ENCODE data around the gene ITGA6.

Gene ITGA6

GRCh38 chr2:172442072-172442895 is 14.9 kb downstream of the ITGA6 start:
- Histone ChIP-seq H3K27me3 (ENCODE audit: control insufficient read depth, insufficient read depth, low read length) (no peaks in the 10 kb centered on the region), H3K4me1 (ENCODE audit: control insufficient read depth, insufficient read depth, low read length) (peaks cover 46% of the 10 kb centered on the region), H3K27ac (ENCODE audit: low read depth, low read length) (peak overlapping the region; percentile 9; the same call in 1 of the 2 replicates), H3K9ac (ENCODE audit: low read length) (peak overlapping the region; percentile 45), H3K9me3 (ENCODE audit: control insufficient read depth, insufficient read depth, low read depth, low read length) (no peaks in the 10 kb centered on the region), H3K4me3 (ENCODE audit: low read depth, low read length) (peak overlapping the region; percentile 13; the same call in 1 of the 2 replicates), H3K36me3 (ENCODE audit: control insufficient read depth, insufficient read depth, low read length) (peaks cover 2% of the 10 kb centered on the region; the same call in 1 of the 2 replicates)

GRCh38 chr2:172445851-172446250 is 18.5 kb downstream of the ITGA6 start:
- H3K36me3 ChIP-seq (ENCODE audit: control insufficient read depth, insufficient read depth, low read length): peaks cover 2% of the 10 kb centered on the region; the same call in 1 of the 2 replicates
- H3K4me1 ChIP-seq (ENCODE audit: control insufficient read depth, insufficient read depth, low read length): peaks cover 39% of the 10 kb centered on the region
- no peaks in the 10 kb centered on the region for H3K9me3 ChIP-seq (ENCODE audit: control insufficient read depth, insufficient read depth, low read depth, low read length)
- H3K4me3 ChIP-seq (ENCODE audit: low read depth, low read length): no peak overlapping the region
- H3K27me3 ChIP-seq (ENCODE audit: control insufficient read depth, insufficient read depth, low read length): no peaks in the 10 kb centered on the region
- H3K27ac ChIP-seq (ENCODE audit: low read depth, low read length): no peak overlapping the region
- H3K9ac ChIP-seq (ENCODE audit: low read length): no peak overlapping the region

GRCh38 chr2:172446474-172447063 is 19.2 kb downstream of the ITGA6 start:
- Histone ChIP-seq H3K36me3 (ENCODE audit: control insufficient read depth, insufficient read depth, low read length) (peaks cover 2% of the 10 kb centered on the region; the same call in 1 of the 2 replicates), H3K4me1 (ENCODE audit: control insufficient read depth, insufficient read depth, low read length) (peaks cover 35% of the 10 kb centered on the region), H3K4me3 (ENCODE audit: low read depth, low read length) (no peak overlapping the region), H3K27me3 (ENCODE audit: control insufficient read depth, insufficient read depth, low read length) (no peaks in the 10 kb centered on the region), H3K9me3 (ENCODE audit: control insufficient read depth, insufficient read depth, low read depth, low read length) (no peaks in the 10 kb centered on the region), H3K9ac (ENCODE audit: low read length) (no peak overlapping the region), H3K27ac (ENCODE audit: low read depth, low read length) (no peak overlapping the region)

- H3K27ac ChIP-seq (ENCODE audit: low read depth, low read length): no peak overlapping the region
These were observed 20.6 kb downstream of the ITGA6 start for GRCh38 chr2:172447811-172448493.

GRCh38 chr2:172448544-172449267 is 21.3 kb downstream of the ITGA6 start:
- Histone ChIP-seq H3K9me3 (ENCODE audit: control insufficient read depth, insufficient read depth, low read depth, low read length) (no peaks in the 10 kb centered on the region), H3K9ac (ENCODE audit: low read length) (no peak overlapping the region)

More at GRCh38 chr2:172447811-172448493, 20.6 kb downstream of the ITGA6 start:
- Histone ChIP-seq H3K36me3 (ENCODE audit: control insufficient read depth, insufficient read depth, low read length) (peaks cover 2% of the 10 kb centered on the region; the same call in 1 of the 2 replicates), H3K9me3 (ENCODE audit: control insufficient read depth, insufficient read depth, low read depth, low read length) (no peaks in the 10 kb centered on the region), H3K4me3 (ENCODE audit: low read depth, low read length) (no peak overlapping the region), H3K9ac (ENCODE audit: low read length) (no peak overlapping the region), H3K27me3 (ENCODE audit: control insufficient read depth, insufficient read depth, low read length) (no peaks in the 10 kb centered on the region), H3K4me1 (ENCODE audit: control insufficient read depth, insufficient read depth, low read length) (peaks cover 22% of the 10 kb centered on the region)

GRCh38 chr2:172449911-172450550 is 22.6 kb downstream of the ITGA6 start:
- H3K9me3 ChIP-seq (ENCODE audit: control insufficient read depth, insufficient read depth, low read depth, low read length): no peaks in the 10 kb centered on the region
- peaks cover 33% of the 10 kb centered on the region for H3K4me1 ChIP-seq (ENCODE audit: control insufficient read depth, insufficient read depth, low read length)
- H3K27me3 ChIP-seq (ENCODE audit: control insufficient read depth, insufficient read depth, low read length): no peaks in the 10 kb centered on the region
- H3K27ac ChIP-seq (ENCODE audit: low read depth, low read length): no peak overlapping the region
- H3K9ac ChIP-seq (ENCODE audit: low read length): no peak overlapping the region
- H3K4me3 ChIP-seq (ENCODE audit: low read depth, low read length): no peak overlapping the region
- 0 out of 2 replicates have a peak, but pooled peaks cover 2% of the 10 kb centered on the region for H3K36me3 ChIP-seq (ENCODE audit: control insufficient read depth, insufficient read depth, low read length)

More at GRCh38 chr2:172448544-172449267, 21.3 kb downstream of the ITGA6 start:
- H3K4me1 ChIP-seq (ENCODE audit: control insufficient read depth, insufficient read depth, low read length): peaks cover 22% of the 10 kb centered on the region
- H3K27ac ChIP-seq (ENCODE audit: low read depth, low read length): no peak overlapping the region
- no peak overlapping the region for H3K4me3 ChIP-seq (ENCODE audit: low read depth, low read length)
- H3K27me3 ChIP-seq (ENCODE audit: control insufficient read depth, insufficient read depth, low read length): no peaks in the 10 kb centered on the region
- peaks cover 2% of the 10 kb centered on the region; the same call in 1 of the 2 replicates for H3K36me3 ChIP-seq (ENCODE audit: control insufficient read depth, insufficient read depth, low read length)

GRCh38 chr2:172451923-172452322 is 24.5 kb downstream of the ITGA6 start:
- Histone ChIP-seq H3K9me3 (ENCODE audit: control insufficient read depth, insufficient read depth, low read depth, low read length) (no peaks in the 10 kb centered on the region), H3K9ac (ENCODE audit: low read length) (no peak overlapping the region), H3K4me1 (ENCODE audit: control insufficient read depth, insufficient read depth, low read length) (peaks cover 48% of the 10 kb centered on the region), H3K4me3 (ENCODE audit: low read depth, low read length) (no peak overlapping the region), H3K36me3 (ENCODE audit: control insufficient read depth, insufficient read depth, low read length) (no peaks in the 10 kb centered on the region), H3K27me3 (ENCODE audit: control insufficient read depth, insufficient read depth, low read length) (no peaks in the 10 kb centered on the region), H3K27ac (ENCODE audit: low read depth, low read length) (no peak overlapping the region)

GRCh38 chr2:172452845-172453244 is 25.5 kb downstream of the ITGA6 start:
- Histone ChIP-seq H3K27ac (ENCODE audit: low read depth, low read length) (no peak overlapping the region), H3K36me3 (ENCODE audit: control insufficient read depth, insufficient read depth, low read length) (no peaks in the 10 kb centered on the region), H3K4me3 (ENCODE audit: low read depth, low read length) (no peak overlapping the region), H3K4me1 (ENCODE audit: control insufficient read depth, insufficient read depth, low read length) (peaks cover 43% of the 10 kb centered on the region), H3K27me3 (ENCODE audit: control insufficient read depth, insufficient read depth, low read length) (no peaks in the 10 kb centered on the region), H3K9me3 (ENCODE audit: control insufficient read depth, insufficient read depth, low read depth, low read length) (no peaks in the 10 kb centered on the region), H3K9ac (ENCODE audit: low read length) (no peak overlapping the region)

DNA sequence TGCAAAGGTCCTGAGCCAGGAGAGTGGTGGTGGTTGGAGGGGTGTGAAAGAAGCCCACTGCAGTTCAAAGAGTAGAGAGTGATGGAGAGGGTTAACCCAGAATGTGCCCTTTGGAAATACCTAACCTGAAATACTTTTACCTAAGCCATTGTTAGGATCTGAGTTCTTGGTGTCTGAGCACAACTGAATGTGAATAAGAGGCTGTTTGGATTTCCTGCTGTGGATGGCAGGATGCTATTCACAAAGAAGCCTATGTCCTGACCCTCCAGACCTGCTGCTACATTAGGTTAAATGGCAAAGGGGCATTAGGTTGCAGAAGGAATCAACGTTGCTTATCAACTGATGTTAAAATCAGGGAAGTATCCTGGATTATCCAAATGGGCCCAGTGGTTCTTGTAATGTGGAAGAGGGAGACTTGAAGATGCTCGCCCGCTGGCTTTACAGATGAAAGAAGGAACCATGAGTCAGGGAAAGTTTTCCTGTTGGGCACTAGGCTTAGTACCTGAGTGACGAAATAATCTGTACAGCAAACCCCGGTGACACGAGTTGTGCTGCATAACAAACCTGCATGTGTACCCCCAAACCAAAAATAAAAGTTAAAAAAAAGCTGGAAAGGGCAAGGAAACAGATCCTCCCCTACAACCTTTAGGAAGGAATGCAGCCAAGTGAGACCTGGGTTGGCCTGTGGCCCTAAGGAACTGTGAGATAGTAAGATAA is 27.2 kb downstream of the ITGA6 start:
- no peaks in the 10 kb centered on the region for H3K36me3 ChIP-seq (ENCODE audit: control insufficient read depth, insufficient read depth, low read length)
- H3K9me3 ChIP-seq (ENCODE audit: control insufficient read depth, insufficient read depth, low read depth, low read length): no peaks in the 10 kb centered on the region
- H3K9ac ChIP-seq (ENCODE audit: low read length): no peak overlapping the region
- H3K4me1 ChIP-seq (ENCODE audit: control insufficient read depth, insufficient read depth, low read length): peaks cover 39% of the 10 kb centered on the region
- no peaks in the 10 kb centered on the region for H3K27me3 ChIP-seq (ENCODE audit: control insufficient read depth, insufficient read depth, low read length)
- no peak overlapping the region for H3K27ac ChIP-seq (ENCODE audit: low read depth, low read length)
- H3K4me3 ChIP-seq (ENCODE audit: low read depth, low read length): no peak overlapping the region

DNA sequence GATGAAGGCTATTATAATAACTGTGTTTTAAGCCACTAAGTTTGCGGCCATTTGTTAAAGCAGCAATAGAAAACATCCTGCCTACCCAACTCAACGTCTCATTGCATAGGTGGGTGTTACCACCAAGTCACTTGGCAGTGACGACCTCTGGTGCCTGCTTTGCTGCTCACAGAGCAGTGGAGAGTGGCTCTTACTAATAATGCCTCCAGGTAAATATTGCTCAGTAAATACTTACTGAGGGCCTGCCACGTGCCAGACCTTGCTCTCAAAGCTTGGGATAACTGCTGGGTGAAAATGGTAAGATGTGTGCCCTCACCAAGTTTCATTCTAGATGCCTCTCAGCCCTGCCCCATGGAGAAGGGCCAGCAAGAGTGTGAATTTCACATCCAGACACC is 27.7 kb downstream of the ITGA6 start:
- H3K27me3 ChIP-seq (ENCODE audit: control insufficient read depth, insufficient read depth, low read length): no peaks in the 10 kb centered on the region
- H3K27ac ChIP-seq (ENCODE audit: low read depth, low read length): no peak overlapping the region
- no peaks in the 10 kb centered on the region for H3K36me3 ChIP-seq (ENCODE audit: control insufficient read depth, insufficient read depth, low read length)
- no peak overlapping the region for H3K4me3 ChIP-seq (ENCODE audit: low read depth, low read length)
- peaks cover 37% of the 10 kb centered on the region for H3K4me1 ChIP-seq (ENCODE audit: control insufficient read depth, insufficient read depth, low read length)
- no peak overlapping the region for H3K9ac ChIP-seq (ENCODE audit: low read length)
- no peaks in the 10 kb centered on the region for H3K9me3 ChIP-seq (ENCODE audit: control insufficient read depth, insufficient read depth, low read depth, low read length)
